ENCODE results near the gene PCYOX1L. TPM values are rescaled to one million over a fixed set of nuclear protein-coding genes. Genes with fewer than 3 reads are reported as not detected.

Gene PCYOX1L
- total RNA-seq, 1 donor from 2014 or later: 6.6 TPM

- Histone ChIP-seq H3K9me3 (no peaks in the 10 kb centered on the region), H3K4me3 (no peak overlapping the region), H3K27ac (no peak overlapping the region), H3K27me3 (no peaks in the 10 kb centered on the region), H3K4me1 (peaks cover 4% of the 10 kb centered on the region), H3K36me3 (no peaks in the 10 kb centered on the region)
- intact Hi-C loops (cut with DNase I): no loop called here
- DNase-seq (no peak), ATAC-seq (no peak)
- TF ChIP-seq CTCF (IDR thresholded peaks at IDR 0.05): no peak
These were observed 4.7 kb downstream of the PCYOX1L start for GRCh38 chr5:149362541-149362940.

- Histone ChIP-seq H3K36me3 (no peaks in the 10 kb centered on the region), H3K4me3 (no peak overlapping the region), H3K27me3 (no peaks in the 10 kb centered on the region), H3K4me1 (peaks cover 2% of the 10 kb centered on the region), H3K9me3 (no peaks in the 10 kb centered on the region), H3K27ac (no peak overlapping the region)
- intact Hi-C loops (cut with DNase I): no loop called here
- TF ChIP-seq CTCF (IDR thresholded peaks at IDR 0.05): no peak
- no peak for DNase-seq
- ATAC-seq: no peak
These were observed 5.5 kb downstream of the PCYOX1L start for GRCh38 chr5:149363358-149363757.

- Histone ChIP-seq H3K27me3 (no peaks in the 10 kb centered on the region), H3K4me1 (no peaks in the 10 kb centered on the region), H3K27ac (no peak overlapping the region), H3K36me3 (no peaks in the 10 kb centered on the region), H3K4me3 (no peak overlapping the region), H3K9me3 (no peaks in the 10 kb centered on the region)
- ATAC-seq (no peak), DNase-seq (no peak)
- intact Hi-C loops (cut with DNase I): no loop called here
- no peak for TF ChIP-seq CTCF (IDR thresholded peaks at IDR 0.05)
These were observed 6.1 kb downstream of the PCYOX1L start for GRCh38 chr5:149363936-149364335.

- Histone ChIP-seq H3K36me3 (no peaks in the 10 kb centered on the region), H3K4me3 (no peak overlapping the region), H3K9me3 (no peaks in the 10 kb centered on the region), H3K4me1 (no peaks in the 10 kb centered on the region), H3K27me3 (no peaks in the 10 kb centered on the region), H3K27ac (no peak overlapping the region)
- no peak for TF ChIP-seq CTCF (IDR thresholded peaks at IDR 0.05)
- ATAC-seq (no peak), DNase-seq (no peak)
- intact Hi-C loops (cut with DNase I): no loop called here
These were observed 6.9 kb downstream of the PCYOX1L start for GRCh38 chr5:149364719-149365118.

- DNase-seq: no peak
- H3K36me3 ChIP-seq: no peaks in the 10 kb centered on the region
- no peak overlapping the region for H3K27ac ChIP-seq
- H3K27me3 ChIP-seq: no peaks in the 10 kb centered on the region
- H3K9me3 ChIP-seq: no peaks in the 10 kb centered on the region
- no peak for TF ChIP-seq CTCF (IDR thresholded peaks at IDR 0.05)
- H3K4me1 ChIP-seq: no peaks in the 10 kb centered on the region
- intact Hi-C loops (cut with DNase I): no loop called here
- no peak for ATAC-seq
- H3K4me3 ChIP-seq: no peak overlapping the region
These were observed 7.6 kb downstream of the PCYOX1L start for GRCh38 chr5:149365418-149365817.

GRCh38 chr5:149366169-149366729 lies 8.4 kb downstream of the PCYOX1L start:
- H3K9me3 ChIP-seq: no peaks in the 10 kb centered on the region
- H3K27ac ChIP-seq: no peak overlapping the region
- H3K4me3 ChIP-seq: no peak overlapping the region
- ATAC-seq (no peak), DNase-seq (no peak)
- H3K36me3 ChIP-seq: no peaks in the 10 kb centered on the region
- TF ChIP-seq CTCF (IDR thresholded peaks at IDR 0.05): no peak
- intact Hi-C loops (cut with DNase I): no loop called here
- H3K27me3 ChIP-seq: no peaks in the 10 kb centered on the region
- no peaks in the 10 kb centered on the region for H3K4me1 ChIP-seq

All from upper lobe of right lung (tissue), 1 donor.